WTC11 (cell line): Measurements from ENCODE around the gene POC1A. TPM values are rescaled to one million over a fixed set of nuclear protein-coding genes. Genes with fewer than 3 reads are reported as not detected.

ENCODE experiments used
- ATAC-seq: fragments of 200-7000 bp; cut with Tn5 transposase; 2 replicates; pipeline ENCODE4 v1.10.0; 2021; ENCODE audit warnings: mild to moderate bottlenecking, moderate library complexity
- CTCF ChIA-PET: fragments of 300-600 bp; sonication (Branson Sonifier 250); formaldehyde crosslinking; loops from one replicate; lab custom pipeline; 2021; ENCODE audit warnings: antibody characterized with exemption; lab: Charles Lee
- POLR2A ChIA-PET: fragments of 350-600 bp; sonication (Branson Sonifier 250); formaldehyde crosslinking; loops from one replicate; lab custom pipeline; 2021; ENCODE audit warnings: antibody characterized with exemption; lab: Charles Lee
- DNase-seq: peaks from one replicate; pipeline ENCODE4 v3.0.0; 2021; ENCODE audit warnings: low spot score
- H3K27ac Mint-ChIP-seq: 2 replicates; pipeline ENCODE4 v1.8.0; 2021; ENCODE audit warnings: mixed read lengths
- H3K27me3 Mint-ChIP-seq: 2 replicates; pipeline ENCODE4 v1.8.0; 2021; ENCODE audit warnings: low read depth, mild to moderate bottlenecking, moderate library complexity, mixed read lengths
- H3K36me3 Mint-ChIP-seq: 2 replicates; pipeline ENCODE4 v1.8.0; 2021; ENCODE audit warnings: mixed read lengths
- H3K4me1 Mint-ChIP-seq: 2 replicates; pipeline ENCODE4 v1.8.0; 2022; ENCODE audit warnings: mixed read lengths
- H3K4me3 Mint-ChIP-seq: 2 replicates; pipeline ENCODE4 v1.8.0; 2021; ENCODE audit warnings: mild to moderate bottlenecking, moderate library complexity, mixed read lengths
- H3K9me3 Mint-ChIP-seq: 2 replicates; pipeline ENCODE4 v1.8.0; 2021; ENCODE audit warnings: mixed read lengths
- ATF1 ChIP-seq: sonication (generic); formaldehyde crosslinking; IDR thresholded peaks from 2 replicates; pipeline ENCODE4 v1.8.1; 2023; ENCODE audit warnings: mild to moderate bottlenecking, moderate library complexity, missing genetic modification reagents
- CDX4 ChIP-seq: fragments of 250-450 bp; sonication (Bioruptor Pico); IDR thresholded peaks from 2 replicates; pipeline ENCODE4 v1.9.0; 2021; ENCODE audit warnings: moderate library complexity, mild to moderate bottlenecking, inconsistent platforms, borderline replicate concordance
- E2F1 ChIP-seq: sonication (generic); formaldehyde crosslinking; IDR thresholded peaks from 2 replicates; pipeline ENCODE4 v1.8.0; 2022; ENCODE audit warnings: mild to moderate bottlenecking, missing genetic modification reagents
- E2F4 ChIP-seq: sonication (generic); formaldehyde crosslinking; IDR thresholded peaks from 2 replicates; pipeline ENCODE4 v1.8.1; 2022; ENCODE audit warnings: low read depth, mild to moderate bottlenecking, moderate library complexity, missing genetic modification reagents, borderline replicate concordance
- EMX1 ChIP-seq: fragments of 250-450 bp; sonication (Bioruptor Pico); IDR thresholded peaks from 2 replicates; pipeline ENCODE4 v1.8.0; 2021; ENCODE audit warnings: mild to moderate bottlenecking
- ERG ChIP-seq: fragments of 250-450 bp; sonication (Bioruptor Pico); IDR thresholded peaks from 2 replicates; pipeline ENCODE4 v1.8.0; 2021; ENCODE audit warnings: mild to moderate bottlenecking
- FOXJ3 ChIP-seq: sonication (generic); formaldehyde crosslinking; IDR thresholded peaks from 2 replicates; pipeline ENCODE4 v1.9.0; 2021; ENCODE audit warnings: missing genetic modification reagents, mild to moderate bottlenecking, borderline replicate concordance
- HMGA2 ChIP-seq: fragments of 250-450 bp; sonication (Bioruptor Pico); IDR thresholded peaks from 2 replicates; pipeline ENCODE4 v1.4.0; 2021; ENCODE audit warnings: mild to moderate bottlenecking, moderate library complexity
- MAX ChIP-seq: sonication (generic); formaldehyde crosslinking; IDR thresholded peaks from 2 replicates; pipeline ENCODE4 v1.8.0; 2022; ENCODE audit warnings: mild to moderate bottlenecking, missing genetic modification reagents
- NFATC4 ChIP-seq: fragments of 250-450 bp; sonication (Bioruptor Pico); IDR thresholded peaks from 2 replicates; pipeline ENCODE4 v1.9.0; 2021; ENCODE audit warnings: mild to moderate bottlenecking
- NFYB ChIP-seq: sonication (generic); formaldehyde crosslinking; conservative IDR thresholded peaks from 2 replicates; pipeline ENCODE4 v1.8.0; 2022; ENCODE audit warnings: low read depth, missing genetic modification reagents
- PREB ChIP-seq: sonication (generic); formaldehyde crosslinking; IDR thresholded peaks from 2 replicates; pipeline ENCODE4 v1.8.1; 2022; ENCODE audit warnings: mild to moderate bottlenecking, missing genetic modification reagents, moderate library complexity, borderline replicate concordance
- PRRX2 ChIP-seq: fragments of 250-450 bp; sonication (Bioruptor Pico); IDR thresholded peaks from 2 replicates; pipeline ENCODE4 v1.8.0; 2021; ENCODE audit warnings: mild to moderate bottlenecking
- TP53 ChIP-seq: sonication (generic); formaldehyde crosslinking; IDR thresholded peaks from 2 replicates; pipeline ENCODE4 v1.8.1; 2023; ENCODE audit warnings: mild to moderate bottlenecking, missing genetic modification reagents
- ZNF138 ChIP-seq: sonication (generic); formaldehyde crosslinking; conservative IDR thresholded peaks from 2 replicates; pipeline ENCODE4 v1.8.1; 2022; ENCODE audit warnings: mild to moderate bottlenecking, moderate library complexity, missing genetic modification reagents
- ZNF281 ChIP-seq: sonication (generic); formaldehyde crosslinking; IDR thresholded peaks from 2 replicates; pipeline ENCODE4 v1.8.0; 2023; ENCODE audit warnings: mild to moderate bottlenecking, missing genetic modification reagents
- ZNF416 ChIP-seq: fragments of 250-450 bp; sonication (Bioruptor Pico); IDR thresholded peaks from 2 replicates; pipeline ENCODE4 v1.9.0; 2021; ENCODE audit warnings: mild to moderate bottlenecking, inconsistent platforms
- ZNF671 ChIP-seq: fragments of 250-450 bp; sonication (Bioruptor Pico); IDR thresholded peaks from 2 replicates; pipeline ENCODE4 v1.8.0; 2021; ENCODE audit warnings: mild to moderate bottlenecking
- ZSCAN18 ChIP-seq: fragments of 250-450 bp; sonication (Bioruptor Pico); IDR thresholded peaks from 2 replicates; pipeline ENCODE4 v2.1.2; 2022; ENCODE audit warnings: mild to moderate bottlenecking, moderate library complexity
- total RNA-seq: library from RNA; stranded (reverse); gene quantifications from 3 replicates; pipeline ENCODE4 v1.2.3, GENCODE V29; 2021

POC1A gene
- total RNA-seq, 1 experiment from 2014 or later: 31.3 TPM

- TF ChIP-seq ZNF281 (CRISPR knock-in tag): no peak
- no peak for TF ChIP-seq ZNF416 (CRISPR knock-in tag)
- no peak for TF ChIP-seq ERG
- TF ChIP-seq NFATC4: no peak
- TF ChIP-seq PREB: no peak
Observed at GRCh38 chr3:52082951-52083350, 71.3 kb downstream of the POC1A start (continued).

GRCh38 chr3:52080830-52081719 lies 73.1 kb downstream of the POC1A start:
- TF ChIP-seq ZNF138 (CRISPR knock-in tag) (no peak), ZSCAN18 (CRISPR knock-in tag) (no peak), ATF1 (no peak), E2F4 (no peak), MAX (CRISPR knock-in tag) (no peak), E2F1 (CRISPR knock-in tag) (no peak), CDX4 (CRISPR knock-in tag) (no peak), ZNF671 (CRISPR knock-in tag) (no peak), HMGA2 (no peak), PRRX2 (no peak), FOXJ3 (CRISPR knock-in tag) (no peak), EMX1 (no peak), TP53 (CRISPR knock-in tag) (no peak), NFYB (CRISPR knock-in tag) (no peak)
- no peak for DNase-seq
- Mint-ChIP-seq H3K27me3 (no peaks in the 10 kb centered on the region), H3K27ac (no peak overlapping the region), H3K4me3 (no peak overlapping the region), H3K9me3 (no peaks in the 10 kb centered on the region), H3K4me1 (no peaks in the 10 kb centered on the region), H3K36me3 (no peaks in the 10 kb centered on the region)
- no peak for ATAC-seq
- ChIA-PET POLR2A (interaction anchor here (0.6 kb wide), 1 partner anchor 85 kb away, joined by 4 read pairs; the partner anchor contains the start of gene RPL29), CTCF (no interaction called here)
